HG03354 (cell line): Measurements from ENCODE around the gene GABRG2.

Source experiments
- ATAC-seq: cut with Tn5 transposase; IDR thresholded peaks from one replicate; pipeline ENCODE4 v1.9.1; 2021; ENCODE audit warnings: mild to moderate bottlenecking; ENCODE audit not compliant: unreplicated experiment, poor library complexity, severe bottlenecking

Gene GABRG2

DNA sequence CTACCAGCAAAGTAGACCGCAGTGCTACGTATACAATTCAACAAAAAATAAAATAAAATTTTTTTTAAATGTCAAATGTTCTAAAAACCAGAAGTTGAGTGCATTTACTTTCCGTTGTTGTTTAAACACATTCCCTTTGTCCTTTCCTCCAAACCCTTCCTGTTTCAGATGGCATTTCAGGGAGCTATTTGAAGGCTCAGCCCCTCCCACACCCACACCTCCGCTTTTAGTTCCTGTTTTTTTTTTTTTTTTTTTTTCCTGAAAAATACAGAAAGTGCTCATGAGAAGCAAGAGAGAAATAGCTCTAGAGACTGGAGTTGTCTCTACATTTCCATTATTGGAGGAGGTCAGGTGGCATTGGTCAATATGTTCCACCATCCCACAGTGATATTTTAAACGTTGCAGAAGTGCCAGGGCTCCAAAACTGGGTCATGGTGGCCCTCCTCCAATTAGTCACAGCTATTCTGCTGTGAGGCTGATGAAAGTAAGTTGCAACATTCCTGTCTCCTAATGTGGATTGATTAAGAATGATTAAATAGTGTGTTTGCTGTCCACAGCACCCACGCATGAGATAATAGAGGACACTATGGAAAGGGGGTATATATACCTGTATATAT lies 106.9 kb downstream of the GABRG2 start:
- no peak for ATAC-seq

DNA sequence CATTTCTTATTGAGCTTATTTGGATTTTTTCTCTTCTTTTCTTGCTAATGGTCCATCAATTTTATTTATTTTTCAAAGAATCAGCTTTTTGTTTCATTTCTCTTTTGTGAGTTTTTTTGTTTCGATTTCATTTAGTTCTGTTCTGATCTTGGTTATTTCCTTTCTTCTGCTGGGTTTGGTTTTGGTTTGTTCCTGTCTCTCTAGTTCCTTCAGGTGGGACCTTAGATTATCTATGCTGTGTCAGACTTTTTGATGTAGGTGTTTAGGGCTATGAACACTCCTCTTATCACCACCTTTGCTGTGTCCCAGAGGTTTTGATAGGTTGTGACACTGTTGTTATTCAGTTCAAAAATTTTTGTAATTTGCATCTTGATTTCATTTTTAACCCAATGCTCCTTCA lies 119.8 kb downstream of the GABRG2 start:
- no peak for ATAC-seq

DNA sequence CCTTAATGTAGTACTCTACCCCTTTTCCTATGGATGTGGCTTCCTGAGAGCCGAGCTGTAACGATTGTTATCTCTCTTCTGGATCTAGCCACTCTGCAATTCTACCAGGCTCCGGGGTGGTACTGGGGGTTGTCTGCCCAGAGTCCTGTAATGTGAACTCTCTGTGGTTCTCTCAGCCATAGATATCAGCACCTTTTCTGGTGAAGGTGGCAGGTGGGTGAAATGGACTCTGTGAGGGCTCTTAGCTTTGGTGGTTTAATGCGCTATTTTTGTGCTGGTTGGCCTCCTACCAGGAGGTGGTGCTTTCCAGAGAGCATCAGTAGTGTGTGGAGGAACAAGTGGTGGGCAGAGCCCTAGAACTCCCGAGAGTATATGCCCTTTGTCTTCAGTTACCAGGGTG lies 122.1 kb downstream of the GABRG2 start:
- ATAC-seq, result no peak

DNA sequence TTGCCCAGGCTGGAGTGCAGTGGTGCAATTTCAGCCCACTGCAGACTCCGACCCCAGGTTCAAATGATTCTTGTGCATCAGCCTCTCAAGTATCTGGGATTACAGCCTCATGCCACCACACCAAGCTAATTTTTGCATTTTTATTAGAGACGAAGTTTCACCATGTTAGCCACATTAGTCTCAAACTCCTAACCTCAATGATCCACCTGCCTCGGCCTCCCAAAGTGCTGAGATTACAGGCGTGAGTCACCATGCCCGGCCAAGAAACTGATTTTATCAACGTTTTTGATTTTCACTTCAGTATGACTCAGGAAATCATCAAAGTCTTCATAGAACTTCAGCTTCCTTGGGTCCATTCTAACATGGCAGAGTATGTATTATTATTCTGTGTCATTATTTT lies 125.4 kb downstream of the GABRG2 start:
- no peak for ATAC-seq

DNA sequence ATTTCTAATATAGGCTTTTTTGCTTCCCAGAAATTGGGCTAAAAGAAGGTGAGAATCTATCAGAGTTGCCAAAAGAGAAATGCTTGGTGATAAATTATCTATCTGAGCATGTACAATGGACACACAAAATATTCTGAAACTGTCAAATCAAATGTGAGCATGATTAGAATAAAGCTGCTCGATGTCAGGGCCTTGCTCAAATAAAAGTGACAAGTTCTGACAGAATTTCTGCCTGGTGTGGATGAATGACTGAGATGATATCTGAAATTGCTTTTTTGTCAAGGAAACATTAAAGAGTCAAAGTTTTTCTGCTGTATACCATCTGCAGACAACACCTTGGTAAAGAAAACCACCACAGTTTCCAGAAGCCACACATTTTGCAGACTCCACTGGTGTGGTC lies 128.8 kb downstream of the GABRG2 start:
- ATAC-seq, result no peak

DNA sequence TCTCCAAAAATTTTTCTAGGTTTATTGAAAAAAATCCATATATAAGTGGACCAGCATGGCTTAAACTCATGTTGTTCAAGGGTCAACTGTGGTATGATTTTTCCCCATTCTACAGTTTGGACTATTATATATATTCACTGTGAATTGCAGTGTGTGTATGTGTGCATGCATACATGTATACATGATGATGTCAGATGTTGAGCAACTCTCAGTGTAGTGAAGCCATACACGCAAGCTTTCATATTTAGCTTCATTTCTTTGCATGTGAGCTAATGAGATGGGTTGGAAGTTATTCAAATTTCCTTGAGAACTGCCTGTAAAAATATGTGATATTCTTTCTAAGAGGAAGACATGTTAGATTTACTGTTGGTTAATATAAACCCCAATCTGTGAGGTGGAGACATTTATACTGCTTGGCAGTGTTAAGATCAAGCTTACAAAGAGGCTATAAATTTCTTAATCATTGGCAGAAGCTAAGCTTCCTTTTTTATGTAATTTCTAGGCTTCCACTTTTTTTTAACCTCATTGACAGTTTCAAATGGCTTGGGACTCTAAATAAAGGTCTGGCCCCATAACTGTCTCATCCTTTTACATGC lies 134.8 kb downstream of the GABRG2 start:
- ATAC-seq, result no peak
